OCI-LY7 (cell line): ENCODE measurements around the gene UNC5A. TPM values are rescaled to one million over a fixed set of nuclear protein-coding genes. Genes with fewer than 3 reads are reported as not detected.
A peak's percentile ranks its signal among the peaks of the same experiment; 100 is the strongest.

Experiments used
- BruUV-seq: library from RNA; stranded (reverse); fragments of 400-500 nt; replicated peaks from 2 replicates; lab custom pipeline; 2021; lab: Mats Ljungman, UMichigan
- CTCF ChIA-PET: fragments of 300-600 bp; sonication (Branson Sonifier 250); formaldehyde crosslinking; loops from one replicate; lab custom pipeline; 2022; ENCODE audit warnings: antibody characterized with exemption; ENCODE audit not compliant: unreplicated experiment; lab: Charles Lee
- POLR2A ChIA-PET: fragments of 300-600 bp; sonication (Branson Sonifier 250); formaldehyde crosslinking; loops from one replicate; lab custom pipeline; 2022; ENCODE audit warnings: antibody characterized with exemption; lab: Charles Lee
- DNase-seq: peaks from one replicate; pipeline ENCODE4 v3.0.0-alpha.2; 2015; ENCODE audit warnings: low spot score
- H2AFZ ChIP-seq: fragments of 200-600 bp; sonication (generic), shearing (Covaris generic); 2 replicates; pipeline ENCODE4 v1.6.1; 2014; ENCODE audit warnings: mild to moderate bottlenecking, antibody characterized with exemption, low read length, moderate library complexity
- H3K27ac ChIP-seq: fragments of 200-600 bp; sonication (generic); 2 replicates; pipeline ENCODE4 v1.5.1; 2014; ENCODE audit warnings: mixed run types, low read depth, mild to moderate bottlenecking, moderate library complexity, low read length, inconsistent platforms; ENCODE audit not compliant: poor library complexity, severe bottlenecking
- H3K36me3 ChIP-seq: fragments of 200-600 bp; sonication (generic); 2 replicates; pipeline ENCODE4 v1.6.1; 2014; ENCODE audit warnings: mild to moderate bottlenecking, antibody characterized with exemption, low read length, moderate library complexity, mixed read lengths; ENCODE audit not compliant: insufficient read depth
- H3K4me1 ChIP-seq: fragments of 200-600 bp; sonication (generic); 2 replicates; pipeline ENCODE4 v1.5.1; 2014; ENCODE audit warnings: mild to moderate bottlenecking, low read length; ENCODE audit not compliant: insufficient read depth, poor library complexity, severe bottlenecking
- H3K4me2 ChIP-seq: fragments of 200-600 bp; sonication (generic); 2 replicates; pipeline ENCODE4 v1.6.1; 2014; ENCODE audit warnings: mild to moderate bottlenecking, low read length
- H3K4me3 ChIP-seq: fragments of 200-600 bp; sonication (generic); 2 replicates; pipeline ENCODE4 v1.5.1; 2014; ENCODE audit warnings: mild to moderate bottlenecking, low read depth, low read length; ENCODE audit not compliant: poor library complexity, severe bottlenecking
- H3K79me2 ChIP-seq: fragments of 200-600 bp; sonication (generic); 2 replicates; pipeline ENCODE4 v1.6.1; 2016; ENCODE audit warnings: low read depth, mild to moderate bottlenecking, low read length, moderate library complexity, mixed read lengths; ENCODE audit not compliant: insufficient read depth
- H3K9me2 ChIP-seq: fragments of 200-600 bp; sonication (generic); 2 replicates; pipeline ENCODE4 v1.6.1; 2016; ENCODE audit warnings: mild to moderate bottlenecking, low read length, mixed read lengths; ENCODE audit not compliant: insufficient read depth
- H3K9me3 ChIP-seq: fragments of 200-600 bp; sonication (generic); 2 replicates; pipeline ENCODE4 v1.6.1; 2014; ENCODE audit warnings: mild to moderate bottlenecking, mixed run types, low read length, mixed read lengths
- H4K20me1 ChIP-seq: fragments of 200-600 bp; sonication (generic); 2 replicates; pipeline ENCODE4 v1.6.1; 2014; ENCODE audit warnings: mild to moderate bottlenecking, antibody characterized with exemption, low read length, moderate library complexity, mixed read lengths; ENCODE audit not compliant: insufficient read depth
- EZH2phosphoT487 ChIP-seq: fragments of 200-600 bp; sonication (generic); IDR thresholded peaks from 2 replicates; pipeline ENCODE4 v1.6.1; 2018; ENCODE audit warnings: low read depth, borderline replicate concordance, mild to moderate bottlenecking, mixed run types, antibody characterized with exemption, low read length, moderate library complexity, mixed read lengths
- intact Hi-C: fragments of 100-400 bp; cut with micrococcal nuclease; formaldehyde crosslinking; loops from one replicate; pipeline ENCODE4 v1.10.0; 2022; ENCODE audit not compliant: unreplicated experiment
- total RNA-seq, 2 experiments: library from RNA; depleted of rRNA in 1 of 2; stranded (reverse); fragments of >200 nt in 1 of 2; shearing (Covaris generic) in 1 of 2; gene quantifications; 2 replicates each; pipeline ENCODE4 v1.2.3, GENCODE V29; 2014 to 2022
- TF ChIP-seq, protein P1 (sequence below): fragments of 200-600 bp; sonication (generic); conservative IDR thresholded peaks from 2 replicates; pipeline ENCODE4 v1.5.1; 2014; ENCODE audit warnings: mild to moderate bottlenecking, antibody characterized with exemption, low read length, moderate library complexity, mixed read lengths

The UNC5A gene
- total RNA-seq, 2 experiments from 2014 or later = not detected

DNA sequence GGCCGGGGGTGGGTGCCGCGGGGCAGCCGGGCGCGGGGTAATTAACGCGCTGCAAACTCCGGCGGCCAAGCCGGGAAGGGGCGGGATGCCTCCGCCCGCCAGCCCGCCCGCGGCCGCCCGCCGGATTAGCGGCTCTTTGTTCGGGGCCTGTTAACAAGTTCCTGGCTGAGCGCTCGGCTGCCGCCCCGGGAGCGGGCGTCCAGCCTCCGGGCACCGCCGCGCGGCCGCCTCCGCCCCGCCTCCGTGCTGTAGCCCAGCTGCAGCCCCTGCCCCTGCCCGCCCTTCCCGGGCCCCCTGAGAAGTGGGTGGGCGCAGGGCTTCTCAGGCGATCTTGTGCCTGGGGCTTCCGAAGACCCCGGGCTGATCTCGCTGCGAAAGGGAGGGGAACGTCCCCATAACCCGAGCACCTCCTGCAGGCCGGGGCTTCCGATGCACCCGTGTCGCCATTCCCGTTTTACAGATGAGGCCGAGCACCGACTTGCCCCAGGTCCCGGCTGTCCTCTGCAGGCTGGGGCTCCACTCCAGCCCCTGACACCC lies 7.5 kb downstream of the UNC5A start:
- Histone ChIP-seq H2AFZ (no peak overlapping the region), H3K4me1 (no peaks in the 10 kb centered on the region), H3K4me2 (no peak overlapping the region), H3K9me3 (no peaks in the 10 kb centered on the region), H3K4me3 (no peak overlapping the region), H3K27ac (no peak overlapping the region), H4K20me1 (no peaks in the 10 kb centered on the region), H3K36me3 (no peaks in the 10 kb centered on the region), H3K9me2 (no peaks in the 10 kb centered on the region), H3K79me2 (no peaks in the 10 kb centered on the region)
- BruUV-seq = no TSS peak
- POLR2A ChIA-PET = no interaction called here
- no peak for TF ChIP-seq EZH2phosphoT487
- TF ChIP-seq, protein P1, sequence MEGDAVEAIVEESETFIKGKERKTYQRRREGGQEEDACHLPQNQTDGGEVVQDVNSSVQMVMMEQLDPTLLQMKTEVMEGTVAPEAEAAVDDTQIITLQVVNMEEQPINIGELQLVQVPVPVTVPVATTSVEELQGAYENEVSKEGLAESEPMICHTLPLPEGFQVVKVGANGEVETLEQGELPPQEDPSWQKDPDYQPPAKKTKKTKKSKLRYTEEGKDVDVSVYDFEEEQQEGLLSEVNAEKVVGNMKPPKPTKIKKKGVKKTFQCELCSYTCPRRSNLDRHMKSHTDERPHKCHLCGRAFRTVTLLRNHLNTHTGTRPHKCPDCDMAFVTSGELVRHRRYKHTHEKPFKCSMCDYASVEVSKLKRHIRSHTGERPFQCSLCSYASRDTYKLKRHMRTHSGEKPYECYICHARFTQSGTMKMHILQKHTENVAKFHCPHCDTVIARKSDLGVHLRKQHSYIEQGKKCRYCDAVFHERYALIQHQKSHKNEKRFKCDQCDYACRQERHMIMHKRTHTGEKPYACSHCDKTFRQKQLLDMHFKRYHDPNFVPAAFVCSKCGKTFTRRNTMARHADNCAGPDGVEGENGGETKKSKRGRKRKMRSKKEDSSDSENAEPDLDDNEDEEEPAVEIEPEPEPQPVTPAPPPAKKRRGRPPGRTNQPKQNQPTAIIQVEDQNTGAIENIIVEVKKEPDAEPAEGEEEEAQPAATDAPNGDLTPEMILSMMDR = 0 out of 2 replicates have a peak, but pooled peaks have one; percentile 22
- intact Hi-C loops = no loop called here
- CTCF ChIA-PET = no interaction called here
- DNase-seq = no peak

- Histone ChIP-seq H3K27ac (no peak overlapping the region), H3K4me2 (no peak overlapping the region), H3K4me1 (no peaks in the 10 kb centered on the region), H2AFZ (no peak overlapping the region), H3K4me3 (no peak overlapping the region), H3K79me2 (no peaks in the 10 kb centered on the region), H3K9me2 (no peaks in the 10 kb centered on the region), H3K9me3 (no peaks in the 10 kb centered on the region), H4K20me1 (no peaks in the 10 kb centered on the region), H3K36me3 (no peaks in the 10 kb centered on the region)
- POLR2A ChIA-PET = no interaction called here
- intact Hi-C loops = no loop called here
- no TSS peak for BruUV-seq
- no peak for DNase-seq
- CTCF ChIA-PET = interaction anchor here (0.6 kb wide), 1 partner anchor 139 kb away, joined by 3 read pairs; no protein-coding TSS in a partner anchor
- TF ChIP-seq, protein P1 = no peak
- TF ChIP-seq EZH2phosphoT487 = no peak
These were observed 8.2 kb downstream of the UNC5A start for GRCh38 chr5:176818391-176819098.

DNA sequence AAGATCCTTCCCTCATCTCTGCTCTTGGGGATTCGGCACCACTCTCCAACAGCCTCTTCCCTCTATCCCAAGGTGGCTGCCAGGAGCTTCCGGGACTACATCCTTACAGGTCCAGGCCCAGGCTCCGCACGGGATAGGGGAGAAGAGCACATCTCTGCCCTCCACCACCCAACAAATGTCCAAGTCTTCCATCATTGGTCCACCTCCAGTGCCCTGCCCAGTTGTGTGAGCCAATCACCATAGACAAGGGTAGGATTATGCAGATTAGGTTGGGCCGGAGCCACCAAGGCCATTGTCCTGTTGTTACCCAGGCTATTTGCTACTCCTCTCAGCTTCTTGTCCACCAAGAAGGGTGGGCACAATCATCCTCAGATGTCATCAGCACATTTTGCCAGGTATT lies 9.1 kb downstream of the UNC5A start:
- H3K79me2 ChIP-seq = no peaks in the 10 kb centered on the region
- BruUV-seq = no TSS peak

More for the DNA sequence above, 9.1 kb downstream of the UNC5A start:
- Histone ChIP-seq H3K9me2 (no peaks in the 10 kb centered on the region), H2AFZ (no peak overlapping the region), H3K4me1 (no peaks in the 10 kb centered on the region), H3K27ac (no peak overlapping the region), H3K4me2 (no peak overlapping the region), H3K4me3 (no peak overlapping the region), H3K36me3 (no peaks in the 10 kb centered on the region), H4K20me1 (no peaks in the 10 kb centered on the region), H3K9me3 (no peaks in the 10 kb centered on the region)
- no peak for TF ChIP-seq EZH2phosphoT487
- TF ChIP-seq, protein P1 = no peak
- CTCF ChIA-PET = no interaction called here
- DNase-seq = no peak
- intact Hi-C loops = no loop called here
- POLR2A ChIA-PET = no interaction called here
